GM20000 (cell line): ENCODE data around the gene DLX1.

Experiments used
- DNase-seq: peaks from one replicate; pipeline ENCODE4 v3.0.0; 2012; ENCODE audit warnings: low spot score
- CTCF ChIP-seq: IDR thresholded peaks from 2 replicates; pipeline ENCODE4 v1.5.1; 2012; ENCODE audit warnings: mild to moderate bottlenecking, control low read depth; ENCODE audit errors: extremely low read depth, missing control alignments

The DLX1 gene

DNA sequence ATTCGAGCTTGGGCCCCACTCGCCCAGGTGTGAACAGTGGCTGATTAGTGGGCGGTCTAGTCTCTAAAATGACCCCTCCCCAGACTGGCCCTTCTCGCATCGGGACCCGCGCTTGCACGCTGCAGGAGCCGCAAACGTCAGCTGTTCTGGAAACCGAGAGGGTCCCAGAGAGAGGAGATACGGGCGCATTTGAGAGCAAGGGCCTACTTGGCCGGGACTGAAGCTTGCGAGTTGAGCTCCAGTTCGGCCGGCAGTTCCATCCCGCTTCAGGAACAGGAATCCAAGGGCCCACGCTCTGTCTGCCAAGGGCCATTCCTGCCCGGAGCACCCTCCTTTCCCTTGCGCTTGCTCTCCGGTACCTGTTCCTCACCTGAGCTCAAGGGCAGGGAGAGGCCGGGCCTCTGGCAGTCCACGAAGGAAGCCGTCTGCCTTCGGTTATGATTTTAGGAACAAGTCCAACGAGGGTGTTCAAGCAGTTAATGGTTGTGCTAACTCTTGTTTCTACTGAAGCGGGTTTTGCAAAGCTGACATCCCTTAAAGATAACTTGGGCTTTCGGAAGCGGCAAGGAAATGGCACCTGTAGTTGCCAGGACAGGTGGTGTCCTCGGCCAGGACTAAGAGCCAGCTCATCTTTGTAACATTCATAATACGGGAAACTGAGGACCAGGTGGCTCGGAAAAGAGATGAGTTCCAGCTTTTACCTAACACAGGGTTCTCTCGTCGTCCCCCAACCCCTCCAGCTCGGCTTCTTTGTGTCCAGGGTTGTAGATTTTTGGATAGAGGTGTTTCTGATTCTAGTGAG lies 3.9 kb upstream of the DLX1 start:
- peak; percentile 10 for DNase-seq
- no peak for TF ChIP-seq CTCF

- TF ChIP-seq CTCF, result no peak
- DNase-seq, result peak; percentile 26
Measured at GRCh38 chr2:172082105-172082943, 3.0 kb upstream of the DLX1 start.

GRCh38 chr2:172082944-172083627 lies 2.2 kb upstream of the DLX1 start:
- DNase-seq, result peak; percentile 11
- no peak for TF ChIP-seq CTCF

DNA sequence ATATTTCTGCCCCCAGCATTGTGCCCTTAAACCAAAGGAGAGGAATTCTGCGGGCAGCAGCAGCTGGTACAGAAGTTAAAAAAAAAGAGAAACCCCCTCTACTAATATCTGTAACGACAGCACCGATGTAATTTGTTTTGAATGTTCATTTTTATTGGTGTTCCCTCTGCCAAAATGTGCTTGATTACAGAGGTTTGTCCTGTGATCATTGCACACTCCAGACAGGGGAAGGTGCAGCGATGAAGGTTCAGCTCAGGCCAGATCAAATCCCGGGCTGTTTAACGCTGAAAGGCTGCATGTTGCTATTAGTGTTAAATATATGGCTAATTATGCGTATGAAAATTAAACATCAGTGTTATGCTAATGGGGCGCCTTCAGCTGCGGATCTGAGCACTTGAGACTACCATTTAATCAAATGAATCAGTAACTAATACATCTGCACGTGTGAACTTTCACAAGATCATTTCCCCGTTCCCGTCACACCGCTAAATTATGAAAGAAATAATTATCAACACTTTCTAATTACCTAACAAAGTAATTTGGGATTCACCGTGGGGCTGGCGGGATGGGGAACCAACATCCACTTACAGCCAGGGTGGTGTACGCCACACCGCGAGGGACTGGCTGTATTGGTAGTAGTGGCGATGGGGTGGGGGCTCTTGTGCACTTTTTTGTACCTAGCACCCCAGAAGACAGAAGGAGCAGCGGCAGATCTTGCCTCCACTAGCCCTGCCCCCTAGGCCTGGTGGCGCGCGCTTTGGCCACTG lies 1.5 kb upstream of the DLX1 start:
- no peak for TF ChIP-seq CTCF
- DNase-seq, result peak; percentile 17

- peak; percentile 23 for DNase-seq
- no peak for TF ChIP-seq CTCF
Measured at GRCh38 chr2:172084395-172084644, 987 bp upstream of the DLX1 start.

DNA sequence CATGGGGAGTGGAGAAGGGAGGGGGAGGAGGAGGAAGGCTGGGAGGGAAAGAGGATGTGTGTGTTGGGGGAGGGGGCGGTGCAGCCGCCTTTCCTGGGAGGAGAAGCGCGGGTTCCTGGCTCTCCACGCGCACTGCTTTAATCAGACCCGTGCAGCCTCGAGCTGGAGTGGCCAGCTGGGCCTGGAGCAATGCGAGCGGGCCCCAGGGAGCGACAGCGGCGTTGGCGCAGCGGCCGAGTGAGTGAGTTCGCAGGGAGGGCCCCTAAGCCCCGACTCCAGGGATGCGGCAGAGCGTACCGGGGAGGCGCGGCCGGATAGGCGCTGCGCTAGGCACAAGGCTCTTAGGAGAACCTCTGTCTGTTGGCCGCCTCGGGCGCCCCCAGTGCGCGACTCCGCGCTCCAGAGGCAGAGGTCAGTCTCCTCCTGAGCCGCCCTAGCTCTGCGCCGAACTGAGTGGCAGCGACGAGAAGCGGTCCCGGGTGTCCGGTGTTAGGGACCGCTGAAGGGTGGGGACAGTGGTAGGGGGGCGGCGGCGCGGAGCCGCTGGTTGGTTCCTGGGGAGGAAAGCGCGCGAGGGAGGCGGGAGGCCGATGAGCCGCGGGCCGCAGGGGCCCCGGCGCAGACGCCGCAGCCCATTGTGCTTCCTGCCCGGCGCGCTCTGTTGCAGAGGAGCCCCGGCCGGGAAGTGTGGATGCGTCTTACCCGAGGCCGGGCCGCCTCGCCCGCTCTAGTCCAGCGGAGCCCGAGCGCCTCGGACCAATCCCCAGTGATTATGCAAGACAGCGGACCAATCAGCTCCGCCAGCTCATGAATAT lies 455 bp upstream of the DLX1 start:
- peak; percentile 90 for DNase-seq
- no peak for TF ChIP-seq CTCF
